Measurements from ENCODE around the gene HIF1A.
A peak's percentile ranks its signal among the peaks of the same experiment; 100 is the strongest.

Gene HIF1A

DNA sequence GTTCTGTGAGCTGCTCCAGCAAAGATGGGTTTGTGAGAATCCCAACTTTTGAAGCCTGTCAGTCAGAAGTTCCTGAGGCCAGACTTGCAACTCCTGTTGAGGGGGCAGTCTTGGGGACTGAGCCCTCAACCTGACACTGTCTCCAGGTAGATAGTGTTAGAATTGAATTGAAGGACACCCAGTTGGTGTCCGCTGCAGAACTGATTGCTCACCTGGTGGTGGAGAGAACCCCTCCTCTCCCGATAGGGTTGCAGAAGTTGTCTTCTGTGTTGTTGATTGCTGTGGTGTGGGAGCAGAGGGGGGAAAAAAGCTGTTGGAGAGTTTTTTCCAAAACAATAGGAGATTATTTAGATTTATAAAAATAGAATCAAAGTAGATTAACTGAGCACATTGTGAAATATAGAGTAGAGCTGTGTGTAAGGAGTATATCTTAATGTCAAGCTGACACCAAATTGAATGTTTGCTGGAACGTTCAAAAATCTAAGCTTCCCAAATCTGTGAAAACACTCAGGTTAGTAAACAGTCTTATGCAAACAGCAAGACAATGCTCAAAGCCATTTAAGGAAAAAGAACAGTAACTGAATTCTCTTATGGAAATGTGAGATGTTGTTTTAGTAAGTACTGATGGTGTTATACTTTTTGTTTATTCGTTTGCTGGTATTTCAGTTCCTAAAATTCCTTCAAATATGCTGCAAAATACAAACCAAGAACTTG lies 18.6 kb downstream of the HIF1A start:
- Histone ChIP-seq H4K8ac (ENCODE audit: low read depth, low read length) (no peak overlapping the region), H3K9ac (ENCODE audit: low read length) (no peak overlapping the region), H3K14ac (ENCODE audit: low read length) (no peak overlapping the region), H3K36me3 (ENCODE audit: control insufficient read depth in 1 of 2, insufficient read depth in 2 of 2, low read length in 2 of 2) (no peaks in the 10 kb centered on the region), H4K91ac (ENCODE audit: low read depth, low read length) (no peak overlapping the region), H3K4me1 (ENCODE audit: control insufficient read depth in 1 of 2, insufficient read depth in 2 of 2, low read length in 2 of 2) (peaks cover 3 to 11% of the 10 kb centered on the region in 2 experiments), H3K79me1 (ENCODE audit: low read length) (no peaks in the 10 kb centered on the region), H3K23ac (ENCODE audit: low read length) (no peak overlapping the region), H2BK5ac (ENCODE audit: low read depth, low read length, poor library complexity) (no peak overlapping the region), H3K4ac (ENCODE audit: low read depth, low read length) (peak overlapping the region; percentile 93), H2BK12ac (ENCODE audit: low read length) (no peak overlapping the region), H3K79me2 (ENCODE audit: control insufficient read depth, insufficient read depth, low read length, poor library complexity) (peaks cover 17% of the 10 kb centered on the region), H2BK120ac (ENCODE audit: insufficient read depth, low read length, poor library complexity) (no peak overlapping the region), H3K4me3 (ENCODE audit: low read depth, low read length) (no peak overlapping the region), H3K4me2 (ENCODE audit: low read length) (no peak overlapping the region), H2AK5ac (ENCODE audit: low read length) (no peak overlapping the region), H2AFZ (ENCODE audit: insufficient read depth, low read length, poor library complexity) (no peak overlapping the region), H4K12ac (ENCODE audit: low read depth, low read length) (no peak overlapping the region), H3K18ac (ENCODE audit: low read length) (no peak overlapping the region), H3K27me3 (ENCODE audit: insufficient read depth, low read length) (no peaks in the 10 kb centered on the region), H3K9me3 (ENCODE audit: insufficient read depth, low read depth, low read length) (no peaks in the 10 kb centered on the region), H3K27ac (ENCODE audit: low read depth, low read length) (no peak overlapping the region)
- no CpG with 5 or more reads among the region's 4 CpGs for WGBS (ENCODE audit: extremely low coverage, insufficient coverage, insufficient read length)
- no peak for DNase-seq

DNA sequence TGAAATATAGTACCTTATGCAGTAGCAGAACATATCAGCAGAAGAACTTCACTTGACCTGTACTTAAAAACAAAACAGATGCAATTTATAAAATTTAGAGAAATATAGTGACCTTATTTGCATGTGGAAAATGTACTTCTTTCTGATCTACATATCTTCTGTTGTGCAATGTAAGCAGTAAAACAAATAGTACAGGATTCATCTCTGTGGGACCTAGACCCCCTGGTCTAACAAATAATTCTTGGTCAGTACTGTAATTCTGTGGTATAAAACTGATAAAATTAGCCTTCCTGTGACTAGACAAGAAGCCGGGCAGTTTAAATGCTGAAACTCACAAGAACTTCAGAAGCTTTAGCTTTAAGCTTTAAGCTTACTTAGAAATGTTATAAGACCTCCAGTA lies 21.6 kb downstream of the HIF1A start:
- Histone ChIP-seq H2AK5ac (ENCODE audit: low read length) (no peak overlapping the region), H3K23ac (ENCODE audit: low read length) (no peak overlapping the region), H3K79me1 (ENCODE audit: low read length) (no peaks in the 10 kb centered on the region), H4K8ac (ENCODE audit: low read depth, low read length) (no peak overlapping the region), H3K27ac (ENCODE audit: low read depth, low read length) (no peak overlapping the region), H4K91ac (ENCODE audit: low read depth, low read length) (no peak overlapping the region), H3K4me2 (ENCODE audit: low read length) (no peak overlapping the region), H2AFZ (ENCODE audit: insufficient read depth, low read length, poor library complexity) (no peak overlapping the region), H2BK12ac (ENCODE audit: low read length) (no peak overlapping the region), H3K27me3 (ENCODE audit: insufficient read depth, low read length) (no peaks in the 10 kb centered on the region), H3K36me3 (ENCODE audit: control insufficient read depth in 1 of 2, insufficient read depth in 2 of 2, low read length in 2 of 2) (peaks cover 3% of the 10 kb centered on the region in 2 experiments), H3K18ac (ENCODE audit: low read length) (no peak overlapping the region), H3K79me2 (ENCODE audit: control insufficient read depth, insufficient read depth, low read length, poor library complexity) (peaks cover 17% of the 10 kb centered on the region), H3K14ac (ENCODE audit: low read length) (no peak overlapping the region), H3K4me3 (ENCODE audit: low read depth, low read length) (no peak overlapping the region), H3K4me1 (ENCODE audit: control insufficient read depth in 1 of 2, insufficient read depth in 2 of 2, low read length in 2 of 2) (peaks cover 2 to 12% of the 10 kb centered on the region in 2 experiments), H3K9ac (ENCODE audit: low read length) (no peak overlapping the region), H2BK120ac (ENCODE audit: insufficient read depth, low read length, poor library complexity) (no peak overlapping the region), H3K4ac (ENCODE audit: low read depth, low read length) (no peak overlapping the region), H2BK5ac (ENCODE audit: low read depth, low read length, poor library complexity) (no peak overlapping the region), H4K12ac (ENCODE audit: low read depth, low read length) (no peak overlapping the region), H3K9me3 (ENCODE audit: insufficient read depth, low read depth, low read length) (no peaks in the 10 kb centered on the region)
- WGBS (ENCODE audit: extremely low coverage, insufficient coverage, insufficient read length): no CpG with 5 or more reads among the region's 1 CpG
- no peak for DNase-seq

DNA sequence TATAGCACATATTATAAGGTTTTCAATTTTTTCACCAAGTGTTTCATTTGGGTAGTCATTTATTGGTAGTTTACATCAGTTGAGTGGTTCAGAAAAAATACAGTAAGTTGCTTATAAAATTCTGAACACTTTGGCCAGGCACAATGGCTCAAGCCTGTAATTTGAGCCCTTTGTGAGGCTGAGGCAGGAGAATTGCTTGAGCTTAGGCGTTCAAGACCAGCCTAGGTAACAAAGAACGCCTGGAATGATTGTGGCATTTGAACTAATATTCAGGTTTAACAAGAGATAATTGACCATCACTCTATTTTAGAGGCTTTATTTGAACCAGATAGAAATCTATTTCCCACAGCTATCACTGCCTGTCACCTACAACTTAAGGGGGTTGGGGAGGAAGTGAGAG lies 22.7 kb downstream of the HIF1A start:
- Histone ChIP-seq H3K14ac (ENCODE audit: low read length) (no peak overlapping the region), H3K27me3 (ENCODE audit: insufficient read depth, low read length) (no peaks in the 10 kb centered on the region), H2BK5ac (ENCODE audit: low read depth, low read length, poor library complexity) (no peak overlapping the region), H3K4ac (ENCODE audit: low read depth, low read length) (peak overlapping the region; percentile 29), H4K12ac (ENCODE audit: low read depth, low read length) (no peak overlapping the region), H3K79me1 (ENCODE audit: low read length) (no peaks in the 10 kb centered on the region), H3K79me2 (ENCODE audit: control insufficient read depth, insufficient read depth, low read length, poor library complexity) (peaks cover 18% of the 10 kb centered on the region), H2AFZ (ENCODE audit: insufficient read depth, low read length, poor library complexity) (no peak overlapping the region), H3K36me3 (ENCODE audit: control insufficient read depth in 1 of 2, insufficient read depth in 2 of 2, low read length in 2 of 2) (peaks cover 7 to 8% of the 10 kb centered on the region in 2 experiments), H2BK120ac (ENCODE audit: insufficient read depth, low read length, poor library complexity) (no peak overlapping the region), H3K4me3 (ENCODE audit: low read depth, low read length) (no peak overlapping the region), H2AK5ac (ENCODE audit: low read length) (no peak overlapping the region), H3K9ac (ENCODE audit: low read length) (no peak overlapping the region), H2BK12ac (ENCODE audit: low read length) (no peak overlapping the region), H4K91ac (ENCODE audit: low read depth, low read length) (no peak overlapping the region), H3K18ac (ENCODE audit: low read length) (no peak overlapping the region), H3K4me1 (ENCODE audit: control insufficient read depth in 1 of 2, insufficient read depth in 2 of 2, low read length in 2 of 2) (peaks cover 0 to 9% of the 10 kb centered on the region in 2 experiments), H3K4me2 (ENCODE audit: low read length) (no peak overlapping the region), H3K23ac (ENCODE audit: low read length) (no peak overlapping the region), H3K27ac (ENCODE audit: low read depth, low read length) (no peak overlapping the region), H3K9me3 (ENCODE audit: insufficient read depth, low read depth, low read length) (no peaks in the 10 kb centered on the region), H4K8ac (ENCODE audit: low read depth, low read length) (no peak overlapping the region)
- peak in 1 of 2 donors; percentile 55 for DNase-seq
- no CpG with 5 or more reads among the region's 2 CpGs for WGBS (ENCODE audit: extremely low coverage, insufficient coverage, insufficient read length)

DNA sequence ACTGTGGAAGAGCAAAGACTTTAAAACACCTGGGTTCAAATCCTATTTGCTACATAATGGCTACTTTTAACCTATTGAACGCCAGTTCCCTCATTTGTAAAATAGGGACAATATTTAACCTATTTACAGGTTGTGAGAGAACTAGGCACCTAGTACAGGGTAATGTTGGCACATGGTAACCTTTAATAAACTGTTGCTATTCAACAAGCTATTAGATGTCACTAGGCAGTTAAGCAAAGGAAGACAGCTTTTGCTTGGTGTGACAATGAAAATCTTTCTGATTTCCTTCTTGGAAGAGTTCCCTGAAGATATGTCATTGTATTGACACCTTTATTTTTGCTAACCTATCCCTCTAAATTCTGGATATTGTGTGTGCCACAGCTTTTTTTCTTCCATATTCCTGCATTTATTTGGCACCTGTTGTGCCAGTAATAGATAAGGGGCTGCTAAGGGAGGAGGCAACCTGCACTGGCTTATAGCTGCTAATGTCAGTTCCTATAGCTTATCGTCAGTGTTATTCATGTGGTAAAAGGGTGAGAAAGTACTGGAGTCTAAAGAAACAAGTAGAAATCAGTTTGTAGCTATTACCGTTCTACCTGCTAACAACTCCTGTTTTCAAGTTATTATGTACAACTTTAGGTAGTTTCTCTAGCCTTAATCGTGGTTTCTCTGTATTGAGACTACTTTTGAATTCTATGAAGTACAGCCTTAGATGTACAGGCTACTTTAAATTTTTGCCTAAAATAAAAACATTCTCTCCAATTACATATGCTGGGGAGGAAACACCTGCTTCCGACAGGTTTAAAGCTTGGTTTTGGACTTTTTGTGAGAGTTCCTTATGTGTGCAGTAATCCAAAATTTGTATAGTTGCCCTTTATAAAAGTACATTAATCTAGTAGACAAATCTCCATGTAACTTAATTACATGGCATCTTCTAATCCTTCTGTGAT lies 24.3 kb downstream of the HIF1A start:
- Histone ChIP-seq H2AK5ac (ENCODE audit: low read length) (no peak overlapping the region), H3K9ac (ENCODE audit: low read length) (no peak overlapping the region), H3K4me1 (ENCODE audit: control insufficient read depth in 1 of 2, insufficient read depth in 2 of 2, low read length in 2 of 2) (peaks cover 0 to 5% of the 10 kb centered on the region in 2 experiments), H3K27ac (ENCODE audit: low read depth, low read length) (no peak overlapping the region), H3K23ac (ENCODE audit: low read length) (no peak overlapping the region), H3K27me3 (ENCODE audit: insufficient read depth, low read length) (no peaks in the 10 kb centered on the region), H3K18ac (ENCODE audit: low read length) (no peak overlapping the region), H4K12ac (ENCODE audit: low read depth, low read length) (no peak overlapping the region), H4K91ac (ENCODE audit: low read depth, low read length) (no peak overlapping the region), H3K4ac (ENCODE audit: low read depth, low read length) (peak overlapping the region; percentile 94), H3K14ac (ENCODE audit: low read length) (no peak overlapping the region), H2BK12ac (ENCODE audit: low read length) (no peak overlapping the region), H2AFZ (ENCODE audit: insufficient read depth, low read length, poor library complexity) (no peak overlapping the region), H3K79me1 (ENCODE audit: low read length) (no peaks in the 10 kb centered on the region), H2BK120ac (ENCODE audit: insufficient read depth, low read length, poor library complexity) (no peak overlapping the region), H3K79me2 (ENCODE audit: control insufficient read depth, insufficient read depth, low read length, poor library complexity) (peaks cover 13% of the 10 kb centered on the region), H3K4me2 (ENCODE audit: low read length) (no peak overlapping the region), H2BK5ac (ENCODE audit: low read depth, low read length, poor library complexity) (no peak overlapping the region), H3K9me3 (ENCODE audit: insufficient read depth, low read depth, low read length) (no peaks in the 10 kb centered on the region), H4K8ac (ENCODE audit: low read depth, low read length) (no peak overlapping the region), H3K36me3 (ENCODE audit: control insufficient read depth in 1 of 2, insufficient read depth in 2 of 2, low read length in 2 of 2) (peaks cover 7 to 12% of the 10 kb centered on the region in 2 experiments), H3K4me3 (ENCODE audit: low read depth, low read length) (no peak overlapping the region)
- DNase-seq: no peak
- WGBS (ENCODE audit: extremely low coverage, insufficient coverage, insufficient read length): no CpG with 5 or more reads among the region's 5 CpGs

Measured in trophoblast cell (in vitro differentiated cells and primary cell).